ENCODE data around the gene MYO5B. TPM values are rescaled to one million over a fixed set of nuclear protein-coding genes. Genes with fewer than 3 reads are reported as not detected.

MYO5B gene
- polyA plus RNA-seq, 1 donor (not counting 4 experiments of a cell fraction or from before 2014, with no cell fraction given) = 6.8 TPM

DNA sequence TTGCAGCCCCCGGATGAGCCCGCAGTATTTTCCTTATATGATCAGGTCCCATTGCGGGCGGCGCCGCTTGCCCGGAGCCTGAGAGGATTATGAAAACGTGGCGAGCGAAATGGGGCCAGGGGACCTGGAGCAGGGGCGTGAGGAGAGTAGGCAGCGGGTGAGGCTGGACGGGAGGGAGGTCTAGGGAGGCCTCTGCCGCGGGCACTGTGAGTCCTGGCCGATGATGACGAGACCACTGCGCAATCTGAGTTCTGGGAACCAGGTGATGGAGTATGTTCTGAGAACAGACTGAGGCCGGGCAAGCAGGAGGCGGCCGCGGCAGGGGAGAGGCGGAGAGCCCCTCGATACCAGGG lies 380.8 kb downstream of the MYO5B start:
- Histone ChIP-seq H3K27ac (ENCODE audit: control insufficient read depth, insufficient read depth, low read length) (peak overlapping the region; percentile 88), H3K27me3 (ENCODE audit: control insufficient read depth, extremely low read depth, insufficient read depth, low read length) (no peaks in the 10 kb centered on the region), H3K9ac (ENCODE audit: control insufficient read depth, extremely low read depth, insufficient read depth, low read length) (peak overlapping the region; percentile 92), H3K4me3 (ENCODE audit: control insufficient read depth in 2 of 3, extremely low read depth in 1 of 3, insufficient read depth in 2 of 3, low read depth in 1 of 3, low read length in 3 of 3) (peak overlapping the region; percentile 73 to 92 (median 86)), H3K4me2 (ENCODE audit: control insufficient read depth, extremely low read depth, insufficient read depth, low read depth, low read length) (peak overlapping the region; percentile 98), H4K20me1 (ENCODE audit: control insufficient read depth, extremely low read depth, insufficient read depth, low read length) (no peaks in the 10 kb centered on the region), H3K4me1 (ENCODE audit: control insufficient read depth, extremely low read depth, insufficient read depth, low read length) (peaks cover 21% of the 10 kb centered on the region), H3K36me3 (ENCODE audit: control insufficient read depth in 2 of 2, extremely low read depth in 1 of 2, insufficient read depth in 2 of 2, low read length in 2 of 2) (no peaks in the 10 kb centered on the region), H3K9me1 (ENCODE audit: control insufficient read depth, extremely low read depth, insufficient read depth, low read length) (no peaks in the 10 kb centered on the region), H3K79me2 (ENCODE audit: control insufficient read depth, insufficient read depth, low read length) (no peaks in the 10 kb centered on the region), H2AFZ (ENCODE audit: control insufficient read depth, low read length) (peak overlapping the region; percentile 93), H3K9me3 (ENCODE audit: control insufficient read depth, low read depth, low read length) (no peaks in the 10 kb centered on the region)
- dilution Hi-C loops (cut with MboI; ENCODE audit: extremely low pct_ligation_motif_present, low sequenced_read_pairs) = no loop called here
- TF ChIP-seq EZH2 (IDR thresholded peaks at IDR 0.05; ENCODE audit: low read length) = no peak
- TF ChIP-seq, protein P1, sequence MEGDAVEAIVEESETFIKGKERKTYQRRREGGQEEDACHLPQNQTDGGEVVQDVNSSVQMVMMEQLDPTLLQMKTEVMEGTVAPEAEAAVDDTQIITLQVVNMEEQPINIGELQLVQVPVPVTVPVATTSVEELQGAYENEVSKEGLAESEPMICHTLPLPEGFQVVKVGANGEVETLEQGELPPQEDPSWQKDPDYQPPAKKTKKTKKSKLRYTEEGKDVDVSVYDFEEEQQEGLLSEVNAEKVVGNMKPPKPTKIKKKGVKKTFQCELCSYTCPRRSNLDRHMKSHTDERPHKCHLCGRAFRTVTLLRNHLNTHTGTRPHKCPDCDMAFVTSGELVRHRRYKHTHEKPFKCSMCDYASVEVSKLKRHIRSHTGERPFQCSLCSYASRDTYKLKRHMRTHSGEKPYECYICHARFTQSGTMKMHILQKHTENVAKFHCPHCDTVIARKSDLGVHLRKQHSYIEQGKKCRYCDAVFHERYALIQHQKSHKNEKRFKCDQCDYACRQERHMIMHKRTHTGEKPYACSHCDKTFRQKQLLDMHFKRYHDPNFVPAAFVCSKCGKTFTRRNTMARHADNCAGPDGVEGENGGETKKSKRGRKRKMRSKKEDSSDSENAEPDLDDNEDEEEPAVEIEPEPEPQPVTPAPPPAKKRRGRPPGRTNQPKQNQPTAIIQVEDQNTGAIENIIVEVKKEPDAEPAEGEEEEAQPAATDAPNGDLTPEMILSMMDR (optimal IDR thresholded peaks at IDR 0.05 in 1 of 3, IDR thresholded peaks at IDR 0.05 in 1 of 3, conservative IDR thresholded peaks at IDR 0.05 in 1 of 3; ENCODE audit: extremely low read depth in 1 of 3, insufficient read depth in 2 of 3, low read length in 3 of 3) = no peak
- DNase-seq (ENCODE audit: low read depth, low spot score) = peak; percentile 35
- no peak for FAIRE-seq

DNA sequence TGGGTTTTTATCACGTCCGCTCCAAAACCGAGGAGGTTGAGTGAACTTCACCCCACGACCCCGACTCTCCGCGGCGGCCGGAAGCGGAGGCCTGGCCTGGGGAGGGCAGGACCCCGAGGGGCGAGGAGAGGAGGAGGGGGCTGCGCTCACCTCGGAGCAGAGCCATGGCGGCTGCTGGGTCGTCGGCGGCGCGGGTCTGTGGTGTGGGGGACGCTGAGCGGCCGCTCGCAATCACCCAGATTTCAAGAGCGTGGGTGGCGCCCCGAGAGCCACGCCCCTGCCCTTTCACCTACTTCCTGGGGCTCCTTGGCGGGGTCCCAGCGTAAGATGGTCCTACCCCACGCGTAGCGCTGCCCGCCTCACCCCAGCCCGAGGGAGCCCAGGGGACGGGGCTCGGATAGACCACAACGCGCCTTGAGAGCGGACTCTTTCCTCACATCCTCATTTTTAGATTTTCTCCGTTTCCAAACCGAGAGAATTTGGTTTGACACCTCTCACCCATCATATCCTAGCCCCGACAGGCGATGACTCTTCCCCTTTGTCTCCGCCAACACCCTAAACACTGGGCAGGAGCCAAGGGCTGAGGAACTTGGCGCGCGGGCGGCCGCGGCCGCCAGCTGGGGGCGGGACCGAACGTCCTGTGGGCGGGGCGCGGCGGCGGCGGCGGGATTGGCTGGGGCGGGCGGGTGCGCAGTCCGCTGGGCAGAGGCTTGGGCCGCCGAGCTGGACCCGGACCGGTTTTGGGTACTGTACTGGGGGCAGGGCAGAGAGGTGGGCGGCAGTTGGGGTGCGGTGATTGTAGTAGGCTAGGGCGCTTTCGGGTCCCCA lies 381.4 kb downstream of the MYO5B start, which contains the start of gene ACAA2:
ACAA2 (minus strand) TSS at position 215 of the 828 bp plus-strand sequence; CDS start at position 166, 49 bp downstream.
- Histone ChIP-seq H3K9ac (ENCODE audit: control insufficient read depth, extremely low read depth, insufficient read depth, low read length) (peak within 1 kb of the TSS; percentile 92), H3K79me2 (ENCODE audit: control insufficient read depth, insufficient read depth, low read length) (no peaks in the 10 kb centered on the region), H3K9me3 (ENCODE audit: control insufficient read depth, low read depth, low read length) (no peaks in the 10 kb centered on the region), H4K20me1 (ENCODE audit: control insufficient read depth, extremely low read depth, insufficient read depth, low read length) (no peaks in the 10 kb centered on the region), H3K4me3 (ENCODE audit: control insufficient read depth in 2 of 3, extremely low read depth in 1 of 3, insufficient read depth in 2 of 3, low read depth in 1 of 3, low read length in 3 of 3) (peak within 1 kb of the TSS; percentile 73 to 92 (median 86)), H3K9me1 (ENCODE audit: control insufficient read depth, extremely low read depth, insufficient read depth, low read length) (no peaks in the 10 kb centered on the region), H3K36me3 (ENCODE audit: control insufficient read depth in 2 of 2, extremely low read depth in 1 of 2, insufficient read depth in 2 of 2, low read length in 2 of 2) (no peaks in the 10 kb centered on the region), H3K4me1 (ENCODE audit: control insufficient read depth, extremely low read depth, insufficient read depth, low read length) (peaks cover 21% of the 10 kb centered on the region), H3K27ac (ENCODE audit: control insufficient read depth, insufficient read depth, low read length) (peak within 1 kb of the TSS; percentile 88), H3K4me2 (ENCODE audit: control insufficient read depth, extremely low read depth, insufficient read depth, low read depth, low read length) (peak within 1 kb of the TSS; percentile 98), H2AFZ (ENCODE audit: control insufficient read depth, low read length) (peak within 1 kb of the TSS; percentile 93), H3K27me3 (ENCODE audit: control insufficient read depth, extremely low read depth, insufficient read depth, low read length) (no peaks in the 10 kb centered on the region)
- FAIRE-seq (peak; percentile 58), DNase-seq (ENCODE audit: low read depth, low spot score) (peak; percentile 52)
- TF ChIP-seq EZH2 (IDR thresholded peaks at IDR 0.05; ENCODE audit: low read length) = no peak
- TF ChIP-seq, protein P1 (optimal IDR thresholded peaks at IDR 0.05 in 1 of 3, IDR thresholded peaks at IDR 0.05 in 1 of 3, conservative IDR thresholded peaks at IDR 0.05 in 1 of 3; ENCODE audit: extremely low read depth in 1 of 3, insufficient read depth in 2 of 3, low read length in 3 of 3) = no peak
- dilution Hi-C loops (cut with MboI; ENCODE audit: extremely low pct_ligation_motif_present, low sequenced_read_pairs) = no loop called here

All from keratinocyte (primary cell).